ENCODE data around the gene LINGO4. TPM values are rescaled to one million over a fixed set of nuclear protein-coding genes. Genes with fewer than 3 reads are reported as not detected.

LINGO4 gene
- polyA plus RNA-seq, 1 donor (not counting 4 experiments of a cell fraction or from before 2014, with no cell fraction given), result not detected

GRCh38 chr1:151851886-151852285, 46.7 kb upstream of the LINGO4 start:
- no peaks in the 10 kb centered on the region for H3K9me1 ChIP-seq (ENCODE audit: control insufficient read depth, extremely low read depth, insufficient read depth, low read length)
- H3K4me2 ChIP-seq (ENCODE audit: control insufficient read depth, extremely low read depth, insufficient read depth, low read depth, low read length), result no peak overlapping the region
- no peaks in the 10 kb centered on the region for H3K9me3 ChIP-seq (ENCODE audit: control insufficient read depth, low read depth, low read length)
- FAIRE-seq (no peak), DNase-seq (ENCODE audit: low read depth, low spot score) (no peak)
- peak overlapping the region; percentile 49 for H2AFZ ChIP-seq (ENCODE audit: control insufficient read depth, low read length)
- no peaks in the 10 kb centered on the region for H3K36me3 ChIP-seq (ENCODE audit: control insufficient read depth in 2 of 2, extremely low read depth in 1 of 2, insufficient read depth in 2 of 2, low read length in 2 of 2)
- dilution Hi-C loops (cut with MboI; ENCODE audit: extremely low pct_ligation_motif_present, low sequenced_read_pairs), result no loop called here
- no peak overlapping the region for H3K27ac ChIP-seq (ENCODE audit: control insufficient read depth, insufficient read depth, low read length)
- no peak for TF ChIP-seq EZH2 (IDR thresholded peaks at IDR 0.05; ENCODE audit: low read length)
- H3K79me2 ChIP-seq (ENCODE audit: control insufficient read depth, insufficient read depth, low read length), result no peaks in the 10 kb centered on the region
- no peak overlapping the region for H3K9ac ChIP-seq (ENCODE audit: control insufficient read depth, extremely low read depth, insufficient read depth, low read length)
- H3K4me3 ChIP-seq (ENCODE audit: control insufficient read depth in 2 of 3, extremely low read depth in 1 of 3, insufficient read depth in 2 of 3, low read depth in 1 of 3, low read length in 3 of 3), result no peak overlapping the region
- no peaks in the 10 kb centered on the region for H3K4me1 ChIP-seq (ENCODE audit: control insufficient read depth, extremely low read depth, insufficient read depth, low read length)
- peaks cover 8% of the 10 kb centered on the region for H3K27me3 ChIP-seq (ENCODE audit: control insufficient read depth, extremely low read depth, insufficient read depth, low read length)
- H4K20me1 ChIP-seq (ENCODE audit: control insufficient read depth, extremely low read depth, insufficient read depth, low read length), result no peaks in the 10 kb centered on the region

GRCh38 chr1:151849871-151850270, 44.7 kb upstream of the LINGO4 start:
- Histone ChIP-seq H3K36me3 (ENCODE audit: control insufficient read depth in 2 of 2, extremely low read depth in 1 of 2, insufficient read depth in 2 of 2, low read length in 2 of 2) (no peaks in the 10 kb centered on the region), H3K79me2 (ENCODE audit: control insufficient read depth, insufficient read depth, low read length) (no peaks in the 10 kb centered on the region), H3K27me3 (ENCODE audit: control insufficient read depth, extremely low read depth, insufficient read depth, low read length) (peaks cover 8% of the 10 kb centered on the region), H4K20me1 (ENCODE audit: control insufficient read depth, extremely low read depth, insufficient read depth, low read length) (no peaks in the 10 kb centered on the region), H3K4me1 (ENCODE audit: control insufficient read depth, extremely low read depth, insufficient read depth, low read length) (peaks cover 7% of the 10 kb centered on the region), H3K27ac (ENCODE audit: control insufficient read depth, insufficient read depth, low read length) (no peak overlapping the region), H3K9me3 (ENCODE audit: control insufficient read depth, low read depth, low read length) (no peaks in the 10 kb centered on the region), H3K9me1 (ENCODE audit: control insufficient read depth, extremely low read depth, insufficient read depth, low read length) (no peaks in the 10 kb centered on the region), H3K4me2 (ENCODE audit: control insufficient read depth, extremely low read depth, insufficient read depth, low read depth, low read length) (no peak overlapping the region), H3K9ac (ENCODE audit: control insufficient read depth, extremely low read depth, insufficient read depth, low read length) (no peak overlapping the region), H3K4me3 (ENCODE audit: control insufficient read depth in 2 of 3, extremely low read depth in 1 of 3, insufficient read depth in 2 of 3, low read depth in 1 of 3, low read length in 3 of 3) (no peak overlapping the region), H2AFZ (ENCODE audit: control insufficient read depth, low read length) (no peak overlapping the region)
- dilution Hi-C loops (cut with MboI; ENCODE audit: extremely low pct_ligation_motif_present, low sequenced_read_pairs), result no loop called here
- DNase-seq (ENCODE audit: low read depth, low spot score), result no peak
- TF ChIP-seq EZH2 (IDR thresholded peaks at IDR 0.05; ENCODE audit: low read length), result no peak
- TF ChIP-seq, protein P1, sequence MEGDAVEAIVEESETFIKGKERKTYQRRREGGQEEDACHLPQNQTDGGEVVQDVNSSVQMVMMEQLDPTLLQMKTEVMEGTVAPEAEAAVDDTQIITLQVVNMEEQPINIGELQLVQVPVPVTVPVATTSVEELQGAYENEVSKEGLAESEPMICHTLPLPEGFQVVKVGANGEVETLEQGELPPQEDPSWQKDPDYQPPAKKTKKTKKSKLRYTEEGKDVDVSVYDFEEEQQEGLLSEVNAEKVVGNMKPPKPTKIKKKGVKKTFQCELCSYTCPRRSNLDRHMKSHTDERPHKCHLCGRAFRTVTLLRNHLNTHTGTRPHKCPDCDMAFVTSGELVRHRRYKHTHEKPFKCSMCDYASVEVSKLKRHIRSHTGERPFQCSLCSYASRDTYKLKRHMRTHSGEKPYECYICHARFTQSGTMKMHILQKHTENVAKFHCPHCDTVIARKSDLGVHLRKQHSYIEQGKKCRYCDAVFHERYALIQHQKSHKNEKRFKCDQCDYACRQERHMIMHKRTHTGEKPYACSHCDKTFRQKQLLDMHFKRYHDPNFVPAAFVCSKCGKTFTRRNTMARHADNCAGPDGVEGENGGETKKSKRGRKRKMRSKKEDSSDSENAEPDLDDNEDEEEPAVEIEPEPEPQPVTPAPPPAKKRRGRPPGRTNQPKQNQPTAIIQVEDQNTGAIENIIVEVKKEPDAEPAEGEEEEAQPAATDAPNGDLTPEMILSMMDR (optimal IDR thresholded peaks at IDR 0.05 in 1 of 3, IDR thresholded peaks at IDR 0.05 in 1 of 3, conservative IDR thresholded peaks at IDR 0.05 in 1 of 3; ENCODE audit: extremely low read depth in 1 of 3, insufficient read depth in 2 of 3, low read length in 3 of 3), result no peak
- no peak for FAIRE-seq

- peaks cover 8% of the 10 kb centered on the region for H3K27me3 ChIP-seq (ENCODE audit: control insufficient read depth, extremely low read depth, insufficient read depth, low read length)
- H3K4me1 ChIP-seq (ENCODE audit: control insufficient read depth, extremely low read depth, insufficient read depth, low read length), result peaks cover 7% of the 10 kb centered on the region
- dilution Hi-C loops (cut with MboI; ENCODE audit: extremely low pct_ligation_motif_present, low sequenced_read_pairs), result no loop called here
- FAIRE-seq (no peak), DNase-seq (ENCODE audit: low read depth, low spot score) (no peak)
- no peaks in the 10 kb centered on the region for H3K9me1 ChIP-seq (ENCODE audit: control insufficient read depth, extremely low read depth, insufficient read depth, low read length)
- H3K36me3 ChIP-seq (ENCODE audit: control insufficient read depth in 2 of 2, extremely low read depth in 1 of 2, insufficient read depth in 2 of 2, low read length in 2 of 2), result no peaks in the 10 kb centered on the region
- no peak overlapping the region for H3K4me2 ChIP-seq (ENCODE audit: control insufficient read depth, extremely low read depth, insufficient read depth, low read depth, low read length)
- no peak for TF ChIP-seq EZH2 (IDR thresholded peaks at IDR 0.05; ENCODE audit: low read length)
- TF ChIP-seq, protein P1 (optimal IDR thresholded peaks at IDR 0.05 in 1 of 3, IDR thresholded peaks at IDR 0.05 in 1 of 3, conservative IDR thresholded peaks at IDR 0.05 in 1 of 3; ENCODE audit: extremely low read depth in 1 of 3, insufficient read depth in 2 of 3, low read length in 3 of 3), result no peak
- H3K79me2 ChIP-seq (ENCODE audit: control insufficient read depth, insufficient read depth, low read length), result no peaks in the 10 kb centered on the region
- no peak overlapping the region for H3K4me3 ChIP-seq (ENCODE audit: control insufficient read depth in 2 of 3, extremely low read depth in 1 of 3, insufficient read depth in 2 of 3, low read depth in 1 of 3, low read length in 3 of 3)
- H3K9me3 ChIP-seq (ENCODE audit: control insufficient read depth, low read depth, low read length), result no peaks in the 10 kb centered on the region
- H3K9ac ChIP-seq (ENCODE audit: control insufficient read depth, extremely low read depth, insufficient read depth, low read length), result no peak overlapping the region
- no peak overlapping the region for H3K27ac ChIP-seq (ENCODE audit: control insufficient read depth, insufficient read depth, low read length)
- no peaks in the 10 kb centered on the region for H4K20me1 ChIP-seq (ENCODE audit: control insufficient read depth, extremely low read depth, insufficient read depth, low read length)
- no peak overlapping the region for H2AFZ ChIP-seq (ENCODE audit: control insufficient read depth, low read length)
Observed at GRCh38 chr1:151849126-151849525, 43.9 kb upstream of the LINGO4 start.

All from keratinocyte (primary cell).